Mesenchymal stem cell (in vitro differentiated cells and primary cell): ENCODE results near the gene FOXN3.

ENCODE experiments used
- DNase-seq: peaks from one replicate; pipeline ENCODE4 v3.0.0-alpha.2; 2013
- H2AFZ ChIP-seq: one replicate; pipeline ENCODE4 v1.6.1; 2013; ENCODE audit warnings: low read depth, mild to moderate bottlenecking, control low read depth, inconsistent platforms, low read length, moderate library complexity
- H2AK5ac ChIP-seq: 2 replicates; pipeline ENCODE4 v1.6.1; 2013; ENCODE audit warnings: low read length, moderate library complexity, mild to moderate bottlenecking, inconsistent platforms; ENCODE audit not compliant: severe bottlenecking
- H2BK120ac ChIP-seq: one replicate; pipeline ENCODE4 v1.6.1; 2013; ENCODE audit warnings: low read depth, mild to moderate bottlenecking, inconsistent platforms, low read length, moderate library complexity
- H2BK12ac ChIP-seq, 2 experiments: one replicate each; pipeline ENCODE4 v1.6.1; 2013; ENCODE audit warnings: inconsistent platforms in 2 of 2, low read length in 2 of 2, mild to moderate bottlenecking in 2 of 2, moderate library complexity in 2 of 2, control low read depth in 1 of 2
- H2BK15ac ChIP-seq: one replicate; pipeline ENCODE4 v1.6.1; 2013; ENCODE audit warnings: mild to moderate bottlenecking, low read depth, inconsistent platforms; ENCODE audit not compliant: poor library complexity, severe bottlenecking
- H2BK5ac ChIP-seq: 2 replicates; pipeline ENCODE4 v1.6.1; 2013; ENCODE audit warnings: low read depth, mild to moderate bottlenecking, low read length, control low read depth, inconsistent platforms; ENCODE audit not compliant: poor library complexity, severe bottlenecking
- H3K14ac ChIP-seq, 2 experiments: one replicate each; pipeline ENCODE4 v1.6.1; 2013; ENCODE audit warnings: inconsistent platforms in 2 of 2, low read length in 2 of 2, control low read depth in 1 of 2, mild to moderate bottlenecking in 1 of 2, moderate library complexity in 1 of 2
- H3K18ac ChIP-seq, 2 experiments: one replicate each; pipeline ENCODE4 v1.6.1; 2013; ENCODE audit warnings: inconsistent platforms in 2 of 2, low read length in 2 of 2, control low read depth in 1 of 2, low read depth in 1 of 2, mild to moderate bottlenecking in 1 of 2
- H3K23ac ChIP-seq, 2 experiments: one replicate each; pipeline ENCODE4 v1.6.1; 2013; ENCODE audit warnings: inconsistent platforms in 2 of 2, low read length in 2 of 2, mild to moderate bottlenecking in 2 of 2, moderate library complexity in 2 of 2, control low read depth in 1 of 2
- H3K27ac ChIP-seq: 2 replicates; pipeline ENCODE4 v1.5.1; 2013; ENCODE audit warnings: mild to moderate bottlenecking, moderate library complexity, low read length, control low read depth, inconsistent platforms; ENCODE audit not compliant: poor library complexity, severe bottlenecking
- H3K27me3 ChIP-seq, 2 experiments: 2 replicates each; pipeline versions ENCODE4 v1.6.1 to v1.7.0; 2013; ENCODE audit warnings: low read length in 2 of 2, mild to moderate bottlenecking in 2 of 2, moderate library complexity in 2 of 2, control low read depth in 1 of 2, inconsistent platforms in 1 of 2; ENCODE audit not compliant: control insufficient read depth in 1 of 2, insufficient read depth in 1 of 2
- H3K36me3 ChIP-seq, 2 experiments: 2 replicates each; pipeline versions ENCODE4 v1.6.1 to v1.7.0; 2013; ENCODE audit warnings: low read length in 2 of 2, control low read depth in 1 of 2, inconsistent platforms in 1 of 2, low read depth in 1 of 2, mild to moderate bottlenecking in 1 of 2; ENCODE audit not compliant: insufficient read depth in 2 of 2, control insufficient read depth in 1 of 2
- H3K4ac ChIP-seq, 2 experiments: one replicate each; pipeline ENCODE4 v1.6.1; 2013; ENCODE audit warnings: inconsistent platforms in 2 of 2, low read length in 2 of 2, mild to moderate bottlenecking in 2 of 2, moderate library complexity in 2 of 2, control low read depth in 1 of 2, low read depth in 1 of 2
- H3K4me1 ChIP-seq: 2 replicates; pipeline ENCODE4 v1.6.1; 2013; ENCODE audit warnings: low read depth, low read length, control low read depth; ENCODE audit not compliant: control insufficient read depth, insufficient read depth
- H3K4me2 ChIP-seq: 2 replicates; pipeline ENCODE4 v1.6.1; 2013; ENCODE audit warnings: low read length, mild to moderate bottlenecking, inconsistent platforms; ENCODE audit not compliant: poor library complexity, severe bottlenecking
- H3K4me3 ChIP-seq, 2 experiments: 2 replicates each; pipeline versions ENCODE4 v1.5.1 to v1.7.0; 2013; ENCODE audit warnings: low read length in 2 of 2, mild to moderate bottlenecking in 2 of 2, control low read depth in 1 of 2, low read depth in 1 of 2; ENCODE audit not compliant: insufficient read depth in 1 of 2
- H3K79me1 ChIP-seq: replicated peaks from 2 replicates; pipeline ENCODE4 v1.6.1; 2013; ENCODE audit warnings: mild to moderate bottlenecking, control low read depth, low read length, inconsistent platforms; ENCODE audit not compliant: poor library complexity, severe bottlenecking
- H3K9ac ChIP-seq: 2 replicates; pipeline ENCODE4 v1.7.0; 2013; ENCODE audit warnings: mild to moderate bottlenecking, low read length, moderate library complexity
- H3K9me3 ChIP-seq: 2 replicates; pipeline ENCODE4 v1.7.0; 2013; ENCODE audit warnings: mild to moderate bottlenecking, low read length; ENCODE audit not compliant: control insufficient read depth
- H4K8ac ChIP-seq: one replicate; pipeline ENCODE4 v1.6.1; 2013; ENCODE audit warnings: inconsistent platforms, mild to moderate bottlenecking, low read length, moderate library complexity
- H4K91ac ChIP-seq: one replicate; pipeline ENCODE4 v1.6.1; 2013; ENCODE audit warnings: mild to moderate bottlenecking, low read length, inconsistent platforms
- WGBS: methylation state at CpG from one replicate; pipeline ENCODE4 v1.1.7; 2013; ENCODE audit warnings: mixed read lengths; 5-methylcytosine and 5-hydroxymethylcytosine counted together

The FOXN3 gene

GRCh38 chr14:89138846-89139245, 278.2 kb downstream of the FOXN3 start:
- DNase-seq = no peak

GRCh38 chr14:89137526-89138163, 279.4 kb downstream of the FOXN3 start:
- Histone ChIP-seq H3K23ac (no peak overlapping the region), H3K14ac (no peak overlapping the region), H3K27ac (peak overlapping the region; percentile 34), H2BK15ac (no peak overlapping the region), H2BK120ac (no peak overlapping the region), H4K91ac (no peak overlapping the region), H3K27me3 (no peaks in the 10 kb centered on the region), H3K9ac (no peak overlapping the region), H3K4me1 (peaks cover 15% of the 10 kb centered on the region), H3K36me3 (no peaks in the 10 kb centered on the region), H3K4ac (no peak overlapping the region), H2BK12ac (no peak overlapping the region), H3K4me2 (no peak overlapping the region), H2BK5ac (no peak overlapping the region), H2AK5ac (no peak overlapping the region), H4K8ac (peak overlapping the region; percentile 40), H3K4me3 (peak overlapping the region in 1 of 2 experiments; percentile 23), H3K18ac (peak overlapping the region; percentile 19 to 42), H3K9me3 (peaks cover 9% of the 10 kb centered on the region), H2AFZ (no peak overlapping the region), H3K79me1 (no peaks in the 10 kb centered on the region)
- WGBS = 30% methylated on average over 5 of the region's 7 CpGs
- peak; percentile 85 for DNase-seq

More at GRCh38 chr14:89138846-89139245, 278.2 kb downstream of the FOXN3 start:
- Histone ChIP-seq H3K4me2 (no peak overlapping the region), H3K4me1 (peaks cover 15% of the 10 kb centered on the region), H3K9me3 (peaks cover 9% of the 10 kb centered on the region), H3K4me3 (no peak overlapping the region), H3K36me3 (no peaks in the 10 kb centered on the region), H2BK15ac (no peak overlapping the region), H3K14ac (no peak overlapping the region), H4K91ac (no peak overlapping the region), H3K18ac (peak overlapping the region in 1 of 2 experiments; percentile 1), H2BK120ac (no peak overlapping the region), H3K23ac (no peak overlapping the region), H2AFZ (no peak overlapping the region), H3K9ac (no peak overlapping the region), H3K4ac (no peak overlapping the region), H2AK5ac (no peak overlapping the region), H3K79me1 (no peaks in the 10 kb centered on the region), H3K27ac (no peak overlapping the region), H4K8ac (no peak overlapping the region), H2BK5ac (no peak overlapping the region), H2BK12ac (no peak overlapping the region), H3K27me3 (no peaks in the 10 kb centered on the region)
- 87% methylated on average over 7 of the region's 7 CpGs for WGBS

GRCh38 chr14:89136587-89136986, 280.4 kb downstream of the FOXN3 start:
- Histone ChIP-seq H2BK5ac (no peak overlapping the region), H2BK15ac (no peak overlapping the region), H3K36me3 (no peaks in the 10 kb centered on the region), H4K91ac (no peak overlapping the region), H3K18ac (no peak overlapping the region), H3K14ac (no peak overlapping the region), H2AFZ (no peak overlapping the region), H3K23ac (no peak overlapping the region), H3K4me2 (no peak overlapping the region), H2BK120ac (no peak overlapping the region), H3K9me3 (peaks cover 9% of the 10 kb centered on the region), H3K9ac (no peak overlapping the region), H4K8ac (no peak overlapping the region), H3K4me3 (no peak overlapping the region), H3K27me3 (no peaks in the 10 kb centered on the region), H3K27ac (no peak overlapping the region), H3K4me1 (peaks cover 15% of the 10 kb centered on the region), H2AK5ac (no peak overlapping the region), H2BK12ac (no peak overlapping the region), H3K4ac (no peak overlapping the region), H3K79me1 (no peaks in the 10 kb centered on the region)
- WGBS = 93% methylated on average over 2 of the region's 3 CpGs
- no peak for DNase-seq

GRCh38 chr14:89134640-89135039, 282.4 kb downstream of the FOXN3 start:
- no peak for DNase-seq
- Histone ChIP-seq H3K36me3 (no peaks in the 10 kb centered on the region), H4K91ac (no peak overlapping the region), H2AK5ac (no peak overlapping the region), H3K9ac (no peak overlapping the region), H3K9me3 (peaks cover 9% of the 10 kb centered on the region), H2BK12ac (no peak overlapping the region), H2BK5ac (no peak overlapping the region), H3K27ac (no peak overlapping the region), H3K18ac (no peak overlapping the region), H2BK15ac (no peak overlapping the region), H3K23ac (no peak overlapping the region), H3K27me3 (no peaks in the 10 kb centered on the region), H4K8ac (no peak overlapping the region), H2AFZ (no peak overlapping the region), H3K4me2 (no peak overlapping the region), H3K14ac (no peak overlapping the region), H2BK120ac (no peak overlapping the region), H3K4me1 (peaks cover 15% of the 10 kb centered on the region), H3K4me3 (no peak overlapping the region), H3K4ac (no peak overlapping the region), H3K79me1 (no peaks in the 10 kb centered on the region)
- 95% methylated on average over 2 of the region's 2 CpGs for WGBS
